GM18873 (cell line): ENCODE results near the gene GATAD2B.
"Not testable (repeated sequence)": the region's sequence is repeated elsewhere in the genome, so short reads cannot be mapped to it uniquely, and the experiment has no call there.

Experiments
- ATAC-seq: cut with Tn5 transposase; IDR thresholded peaks from one replicate; pipeline ENCODE4 v1.9.1; 2021; ENCODE audit warnings: mild to moderate bottlenecking, moderate library complexity, moderate number of reproducible peaks; ENCODE audit not compliant: unreplicated experiment, low FRiP score

The GATAD2B gene

DNA sequence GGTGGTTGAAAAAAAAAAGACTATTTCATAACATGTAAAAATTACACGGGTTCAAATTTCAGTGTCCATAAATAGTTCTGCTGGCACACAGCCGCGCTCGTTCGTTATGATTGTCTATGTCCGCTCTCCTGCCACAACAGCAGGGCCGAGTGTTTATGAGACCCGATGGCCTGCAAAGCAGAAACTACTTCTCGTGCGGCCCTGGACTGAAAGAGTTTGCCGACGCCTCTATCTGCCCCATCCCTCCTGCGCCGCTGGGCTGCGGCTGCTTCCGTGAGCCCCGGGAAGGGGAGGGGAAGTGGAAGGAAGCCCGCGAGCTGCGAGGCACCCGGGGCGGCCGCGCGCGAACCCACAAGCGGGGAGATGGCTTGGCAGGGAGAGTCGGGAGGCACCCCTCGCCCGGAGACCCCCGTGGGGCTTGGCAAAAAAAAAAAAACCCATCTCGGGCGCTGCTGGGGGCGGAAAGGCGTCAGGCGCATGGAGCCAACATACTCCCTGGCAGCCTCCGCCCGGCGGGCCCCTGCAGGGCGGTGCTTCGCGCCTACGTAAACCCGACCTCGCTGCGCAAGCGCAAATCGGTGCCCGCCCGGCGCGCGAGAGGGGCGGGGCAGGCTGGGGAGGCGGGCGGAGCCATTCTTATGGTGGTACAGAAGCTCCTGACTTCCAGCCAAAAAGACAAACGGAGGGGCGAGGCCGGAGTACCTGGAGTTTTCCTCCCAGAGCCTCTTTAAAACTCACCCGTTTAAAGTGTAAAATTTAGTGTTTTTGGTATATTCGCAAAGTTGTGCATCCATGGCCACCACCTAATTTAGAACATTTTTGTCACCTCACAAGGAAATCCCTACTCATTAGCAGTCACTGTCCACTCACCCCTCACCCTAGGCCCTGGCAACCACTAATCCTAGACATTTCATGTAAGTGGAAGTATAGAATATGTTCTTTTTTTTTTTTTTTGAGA is 139.3 kb downstream of the GATAD2B start:
- peak; percentile 66 for ATAC-seq

DNA sequence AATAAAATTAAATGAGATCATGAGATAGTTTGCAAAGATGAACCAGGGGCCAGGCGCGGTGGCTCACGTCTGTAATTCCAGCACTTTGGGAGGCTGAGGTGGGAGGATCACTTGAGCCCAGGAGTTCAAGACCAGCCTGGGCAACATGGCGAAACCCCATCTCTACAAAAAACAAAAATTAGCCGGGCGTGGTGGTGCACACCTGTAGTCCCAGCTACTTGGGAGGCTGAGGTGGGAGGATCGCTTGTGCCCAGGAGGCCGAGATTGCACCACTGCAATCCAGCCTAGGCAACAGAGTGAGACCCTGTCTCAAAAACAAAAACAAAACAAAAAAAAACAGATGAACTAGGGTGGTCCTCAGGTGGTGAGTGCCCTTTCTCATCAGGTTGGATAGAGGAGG is 140.1 kb downstream of the GATAD2B start:
- not testable (repeated sequence) for ATAC-seq

DNA sequence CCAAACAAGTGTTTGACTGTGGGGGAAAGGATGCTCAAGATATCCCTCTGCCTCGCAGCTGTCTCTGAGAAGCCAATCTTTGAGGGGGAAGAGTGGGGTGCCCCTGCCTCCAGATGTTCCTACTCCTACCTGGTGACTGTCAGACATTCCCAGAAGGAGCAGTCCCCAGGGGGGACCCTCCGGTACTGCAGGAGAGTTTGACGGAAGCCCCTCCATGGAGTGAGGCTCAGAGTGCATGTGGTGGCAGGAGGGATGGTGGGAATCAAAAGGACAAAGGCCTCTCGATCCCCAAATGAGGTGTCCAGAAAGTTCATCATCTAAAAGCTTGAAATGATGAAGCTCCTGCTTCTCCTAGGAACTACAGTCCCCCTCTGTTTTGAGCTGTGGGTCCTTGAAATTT is 142.2 kb downstream of the GATAD2B start:
- ATAC-seq = no peak

DNA sequence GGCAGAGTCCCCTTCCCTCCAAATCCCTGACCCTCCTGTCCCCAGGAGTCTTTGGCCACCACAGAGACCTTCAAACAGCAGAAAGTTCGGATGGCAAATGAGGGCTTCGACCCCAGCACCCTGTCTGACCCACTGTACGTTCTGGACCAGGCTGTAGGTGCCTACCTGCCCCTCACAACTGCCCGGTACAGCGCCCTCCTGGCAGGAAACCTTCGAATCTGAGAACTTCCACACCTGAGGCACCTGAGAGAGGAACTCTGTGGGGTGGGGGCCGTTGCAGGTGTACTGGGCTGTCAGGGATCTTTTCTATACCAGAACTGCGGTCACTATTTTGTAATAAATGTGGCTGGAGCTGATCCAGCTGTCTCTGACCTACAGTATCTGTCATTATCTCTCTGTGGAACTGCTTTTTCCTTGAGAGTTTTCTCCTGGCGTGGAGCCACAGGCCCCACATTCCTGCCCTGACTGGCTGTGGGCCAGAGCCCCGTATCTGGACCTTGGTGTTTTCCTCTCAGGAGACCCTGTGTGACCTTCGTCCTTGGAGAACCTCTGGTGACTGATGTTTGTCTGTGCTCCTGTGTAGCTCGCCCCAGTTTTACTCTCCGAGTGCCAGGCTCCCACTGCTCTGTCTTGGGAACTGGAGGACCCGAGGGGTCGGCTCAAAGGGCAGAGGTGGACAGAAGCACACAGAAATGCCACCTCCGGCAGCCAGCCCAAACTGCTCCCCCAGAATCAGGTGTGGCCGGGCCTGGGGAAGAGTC is 142.8 kb downstream of the GATAD2B start:
- no peak for ATAC-seq

DNA sequence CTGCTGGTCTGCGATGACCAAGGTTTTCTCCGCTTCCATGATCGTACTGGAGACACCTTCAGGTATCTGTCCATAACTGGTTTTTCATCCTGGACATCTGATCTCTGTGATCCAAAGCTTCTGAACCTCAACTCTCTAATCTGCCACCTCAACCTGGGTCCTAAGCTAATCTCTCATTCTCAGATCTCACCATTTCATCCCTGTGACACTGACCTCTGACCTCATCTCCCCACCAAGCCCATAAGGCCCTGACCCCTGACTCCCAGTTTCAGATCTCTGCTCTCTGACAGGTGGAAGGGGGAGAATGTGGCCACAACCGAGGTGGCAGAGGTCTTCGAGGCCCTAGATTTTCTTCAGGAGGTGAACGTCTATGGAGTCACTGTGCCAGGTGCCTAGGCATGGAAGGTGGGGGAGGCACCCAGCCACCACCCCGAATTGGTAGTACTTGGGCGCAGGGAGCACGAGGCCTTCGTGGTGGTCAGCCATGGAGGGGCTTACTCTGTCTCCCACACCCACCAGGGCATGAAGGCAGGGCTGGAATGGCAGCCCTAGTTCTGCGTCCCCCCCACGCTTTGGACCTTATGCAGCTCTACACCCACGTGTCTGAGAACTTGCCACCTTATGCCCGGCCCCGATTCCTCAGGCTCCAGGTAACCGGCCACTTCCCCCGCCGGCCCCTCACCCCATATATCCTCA is 143.8 kb downstream of the GATAD2B start:
- no peak for ATAC-seq

DNA sequence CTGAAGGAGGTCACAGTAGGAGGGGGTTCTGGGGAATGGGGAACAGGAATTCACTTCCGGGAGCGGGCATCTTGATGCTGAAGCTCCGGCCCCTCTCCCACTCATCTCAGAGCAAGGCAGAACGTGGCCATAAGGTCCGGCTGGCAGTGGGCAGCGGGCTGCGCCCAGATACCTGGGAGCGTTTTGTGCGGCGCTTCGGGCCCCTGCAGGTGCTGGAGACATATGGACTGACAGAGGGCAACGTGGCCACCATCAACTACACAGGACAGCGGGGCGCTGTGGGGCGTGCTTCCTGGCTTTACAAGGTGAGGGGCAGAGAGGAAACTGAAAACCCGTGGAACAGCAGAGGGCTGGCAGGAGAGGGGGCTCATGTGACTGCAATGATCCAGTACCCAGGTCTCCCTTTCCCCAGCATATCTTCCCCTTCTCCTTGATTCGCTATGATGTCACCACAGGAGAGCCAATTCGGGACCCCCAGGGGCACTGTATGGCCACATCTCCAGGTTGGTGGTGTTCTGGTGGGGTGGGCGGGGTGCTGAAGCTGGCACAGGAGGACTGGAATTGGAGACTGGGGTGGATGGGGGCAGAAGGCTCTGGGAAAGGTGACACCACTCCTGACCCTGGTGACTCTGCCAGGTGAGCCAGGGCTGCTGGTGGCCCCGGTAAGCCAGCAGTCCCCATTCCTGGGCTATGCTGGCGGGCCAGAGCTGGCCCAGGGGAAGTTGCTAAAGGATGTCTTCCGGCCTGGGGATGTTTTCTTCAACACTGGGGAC is 144.5 kb downstream of the GATAD2B start:
- ATAC-seq = no peak

DNA sequence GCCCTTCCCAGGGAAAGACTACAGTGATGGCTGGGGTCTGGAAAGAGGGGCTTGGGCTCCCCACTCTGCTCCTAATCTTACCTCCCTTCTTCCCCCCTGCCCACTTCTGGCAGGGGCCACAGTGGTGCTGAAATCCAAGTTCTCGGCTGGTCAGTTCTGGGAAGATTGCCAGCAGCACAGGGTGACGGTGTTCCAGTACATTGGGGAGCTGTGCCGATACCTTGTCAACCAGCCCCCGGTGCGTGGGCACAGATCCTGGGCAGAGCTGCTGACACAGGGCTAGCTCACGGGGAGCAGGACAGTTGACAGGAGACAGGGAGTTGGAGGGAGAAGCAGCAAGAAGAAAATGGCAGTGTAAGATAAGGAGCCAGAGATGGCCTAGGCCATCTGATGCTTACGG is 145.1 kb downstream of the GATAD2B start:
- ATAC-seq = no peak

DNA sequence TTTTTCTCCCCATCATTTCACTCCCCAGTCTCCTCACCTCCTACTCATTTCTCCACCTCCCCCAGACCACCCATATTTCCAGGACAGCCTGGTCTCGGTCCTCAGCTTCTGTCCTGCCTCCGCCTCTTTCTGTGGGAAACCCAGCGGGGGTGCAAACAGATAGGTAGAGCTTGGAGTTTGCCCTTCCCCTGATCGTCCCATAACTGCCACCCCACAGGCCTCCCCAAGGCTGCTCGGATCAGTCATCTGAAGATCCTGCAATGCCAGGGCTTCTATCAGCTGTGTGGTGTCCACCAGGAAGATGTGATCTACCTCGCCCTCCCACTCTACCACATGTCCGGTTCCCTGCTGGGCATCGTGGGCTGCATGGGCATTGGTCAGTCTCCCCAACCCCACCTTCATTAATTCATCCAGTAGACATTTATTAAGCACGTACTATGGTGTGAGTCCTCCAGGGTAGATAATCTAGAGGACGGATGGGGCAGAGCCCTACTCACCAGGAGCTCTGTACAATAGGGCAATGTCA is 145.9 kb downstream of the GATAD2B start:
- ATAC-seq = no peak

DNA sequence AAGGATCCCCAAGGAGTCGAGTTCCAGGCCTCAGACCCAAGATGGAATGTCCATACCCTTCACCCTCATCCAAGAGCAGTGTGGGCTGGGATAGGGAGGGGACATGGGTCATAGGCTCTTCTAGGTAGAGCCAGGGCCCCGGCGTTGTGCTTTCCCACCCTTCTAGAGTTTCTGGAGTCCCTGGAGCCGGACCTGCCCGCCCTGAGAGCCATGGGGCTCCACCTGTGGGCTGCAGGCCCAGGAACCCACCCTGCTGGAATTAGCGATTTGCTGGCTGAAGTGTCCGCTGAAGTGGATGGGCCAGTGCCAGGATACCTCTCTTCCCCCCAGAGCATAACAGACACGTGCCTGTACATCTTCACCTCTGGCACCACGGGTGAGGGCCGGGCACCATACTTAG is 146.4 kb downstream of the GATAD2B start:
- no peak for ATAC-seq

DNA sequence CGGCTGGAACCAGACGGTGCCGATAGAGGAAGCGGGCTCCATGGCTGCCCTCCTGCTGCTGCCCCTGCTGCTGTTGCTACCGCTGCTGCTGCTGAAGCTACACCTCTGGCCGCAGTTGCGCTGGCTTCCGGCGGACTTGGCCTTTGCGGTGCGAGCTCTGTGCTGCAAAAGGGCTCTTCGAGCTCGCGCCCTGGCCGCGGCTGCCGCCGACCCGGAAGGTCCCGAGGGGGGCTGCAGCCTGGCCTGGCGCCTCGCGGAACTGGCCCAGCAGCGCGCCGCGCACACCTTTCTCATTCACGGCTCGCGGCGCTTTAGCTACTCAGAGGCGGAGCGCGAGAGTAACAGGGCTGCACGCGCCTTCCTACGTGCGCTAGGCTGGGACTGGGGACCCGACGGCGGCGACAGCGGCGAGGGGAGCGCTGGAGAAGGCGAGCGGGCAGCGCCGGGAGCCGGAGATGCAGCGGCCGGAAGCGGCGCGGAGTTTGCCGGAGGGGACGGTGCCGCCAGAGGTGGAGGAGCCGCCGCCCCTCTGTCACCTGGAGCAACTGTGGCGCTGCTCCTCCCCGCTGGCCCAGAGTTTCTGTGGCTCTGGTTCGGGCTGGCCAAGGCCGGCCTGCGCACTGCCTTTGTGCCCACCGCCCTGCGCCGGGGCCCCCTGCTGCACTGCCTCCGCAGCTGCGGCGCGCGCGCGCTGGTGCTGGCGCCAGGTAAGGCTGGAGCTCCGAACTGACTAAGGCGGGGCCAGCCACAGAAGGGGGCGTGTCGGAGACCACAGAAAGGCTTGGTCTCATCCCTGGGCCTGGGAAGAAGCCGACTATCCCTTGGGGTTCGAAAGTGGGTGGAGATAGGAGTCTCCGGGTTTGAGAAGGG is 147.1 kb downstream of the GATAD2B start:
- ATAC-seq = no peak

DNA sequence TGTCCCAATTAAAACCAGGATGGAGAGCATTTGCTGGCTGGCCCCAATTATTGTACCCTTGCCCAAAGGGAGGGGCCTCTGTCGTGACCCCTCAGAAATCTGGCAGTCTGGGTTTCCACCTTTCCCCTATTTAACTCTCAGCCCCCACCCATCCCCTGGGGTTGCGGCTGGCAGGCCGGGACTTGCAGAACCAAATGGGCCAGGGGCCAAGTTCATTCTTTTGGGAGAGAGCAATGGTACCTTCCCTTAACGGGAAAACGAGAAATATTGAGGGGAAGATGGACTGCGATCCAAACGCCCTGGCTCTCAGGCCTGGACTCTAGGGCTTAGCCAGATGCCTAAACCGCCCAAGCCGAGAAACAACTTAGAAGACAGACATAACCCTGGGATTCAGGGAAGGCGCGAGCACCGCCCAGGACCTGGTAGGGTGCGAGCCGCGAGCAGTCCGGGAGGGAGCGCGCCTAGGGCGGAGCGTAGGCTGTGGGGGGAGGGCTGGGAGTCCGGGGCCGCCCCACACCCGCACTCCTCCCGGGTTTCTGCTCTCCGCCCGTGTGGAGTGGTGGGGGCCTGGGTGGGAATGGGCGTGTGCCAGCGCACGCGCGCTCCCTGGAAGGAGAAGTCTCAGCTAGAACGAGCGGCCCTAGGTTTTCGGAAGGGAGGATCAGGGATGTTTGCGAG is 147.9 kb downstream of the GATAD2B start, which contains the start of gene SLC27A3:
TSS of gene SLC27A3 (plus strand) at position 628 of the 678 bp plus-strand sequence. CDS start 91 bp downstream, outside the sequence.
- no peak for ATAC-seq

DNA sequence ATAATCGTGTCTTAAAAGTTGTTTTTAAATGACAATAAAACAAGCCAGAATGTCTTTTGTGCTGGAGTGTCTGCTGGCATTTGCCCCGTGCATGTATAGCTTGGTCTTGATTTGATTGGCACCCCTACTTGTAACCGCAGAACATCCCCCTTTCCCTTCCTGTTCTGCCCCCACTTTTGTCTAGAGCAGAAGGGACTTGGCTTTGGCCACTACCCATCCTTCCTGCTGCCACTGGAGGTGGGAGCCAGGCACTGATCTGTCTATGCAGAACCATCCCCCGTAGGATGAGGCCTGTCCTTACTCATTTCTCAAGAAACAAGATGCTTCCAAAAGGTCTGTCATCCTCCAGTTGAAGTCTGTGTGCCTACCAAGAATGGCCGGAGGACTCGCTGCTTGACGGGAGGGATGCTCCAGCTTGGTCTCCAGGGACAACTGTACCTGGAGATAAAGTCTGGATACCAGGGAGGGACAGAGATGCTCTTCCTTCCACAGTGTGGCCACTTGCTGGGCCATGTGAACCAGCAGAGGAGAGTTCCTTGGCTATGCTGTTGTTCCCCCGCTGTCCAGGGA is 148.7 kb downstream of the GATAD2B start:
- no peak for ATAC-seq

DNA sequence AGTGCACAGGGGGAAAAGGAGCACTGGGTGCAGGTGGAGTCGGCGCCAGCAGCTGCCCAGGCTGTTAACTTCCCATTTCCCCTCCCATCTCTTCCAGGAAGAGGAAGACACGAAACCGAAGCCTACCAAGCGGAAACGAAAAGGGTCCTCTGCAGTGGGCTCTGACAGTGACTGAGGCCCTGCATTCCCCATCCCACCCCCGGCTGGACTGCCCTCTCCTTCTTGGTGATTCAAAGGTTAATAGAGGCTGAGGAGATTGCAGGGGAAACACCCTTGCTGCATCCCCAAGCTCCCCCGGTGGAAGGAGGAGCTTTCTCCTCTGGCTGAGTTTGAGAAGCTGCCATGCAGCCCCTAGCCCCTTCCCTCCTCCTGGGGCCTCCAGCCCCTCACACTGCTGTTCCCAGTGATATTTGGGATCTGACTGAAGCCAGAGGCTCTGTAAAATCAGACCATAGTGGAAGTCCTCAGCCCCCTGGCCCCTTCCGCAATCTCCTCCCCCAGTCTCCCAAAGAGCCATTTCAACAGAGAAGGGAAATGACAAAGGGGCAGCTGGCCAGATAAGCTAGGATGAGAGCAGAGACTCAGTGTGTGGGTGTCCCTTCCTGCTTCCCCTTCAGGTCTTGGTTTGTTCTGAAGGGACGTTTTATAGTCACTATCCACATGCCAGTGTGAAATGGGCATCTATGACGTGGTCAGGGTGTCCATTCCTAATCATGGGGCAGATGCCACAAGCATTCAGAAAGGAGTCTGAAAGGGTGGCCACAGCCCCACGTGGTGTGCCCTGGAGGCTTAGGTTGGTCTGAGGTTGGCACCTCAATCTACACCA is 149.5 kb downstream of the GATAD2B start:
- no peak for ATAC-seq

DNA sequence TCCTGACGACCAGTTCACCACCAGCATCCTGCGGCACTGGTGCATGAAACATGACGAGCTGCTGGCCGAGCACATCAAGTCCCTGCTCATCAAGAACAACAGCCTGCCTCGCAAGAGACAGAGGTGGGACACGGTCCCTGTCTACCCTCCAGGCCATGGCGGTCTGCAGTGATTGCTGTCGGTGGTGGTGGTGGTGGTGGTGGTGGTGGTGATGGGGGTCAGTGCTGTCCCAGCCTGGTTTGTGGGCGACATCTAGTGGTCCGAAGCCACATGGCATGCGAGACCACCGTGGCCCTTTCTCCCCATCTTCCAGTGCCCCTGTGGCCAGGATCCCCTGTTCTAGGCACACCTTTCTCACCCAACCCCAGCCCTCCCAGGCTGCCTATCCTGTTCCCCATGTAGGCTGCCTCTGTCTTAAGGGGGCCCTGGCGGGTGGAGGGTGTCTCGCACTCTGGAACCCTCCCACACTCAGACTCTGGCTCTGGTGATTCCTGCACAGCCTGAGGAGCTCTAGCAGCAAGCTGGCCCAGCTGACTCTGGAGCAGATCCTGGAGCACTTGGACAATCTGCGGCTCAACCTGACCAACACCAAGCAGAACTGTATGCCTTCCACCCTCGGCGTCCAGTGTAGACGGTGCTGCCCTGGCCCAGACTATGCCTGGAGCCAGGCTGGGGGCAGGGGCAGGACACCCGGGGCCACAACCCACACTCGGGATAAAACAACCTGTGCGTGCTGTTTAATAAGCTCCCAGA is 150.8 kb downstream of the GATAD2B start:
- no peak for ATAC-seq

DNA sequence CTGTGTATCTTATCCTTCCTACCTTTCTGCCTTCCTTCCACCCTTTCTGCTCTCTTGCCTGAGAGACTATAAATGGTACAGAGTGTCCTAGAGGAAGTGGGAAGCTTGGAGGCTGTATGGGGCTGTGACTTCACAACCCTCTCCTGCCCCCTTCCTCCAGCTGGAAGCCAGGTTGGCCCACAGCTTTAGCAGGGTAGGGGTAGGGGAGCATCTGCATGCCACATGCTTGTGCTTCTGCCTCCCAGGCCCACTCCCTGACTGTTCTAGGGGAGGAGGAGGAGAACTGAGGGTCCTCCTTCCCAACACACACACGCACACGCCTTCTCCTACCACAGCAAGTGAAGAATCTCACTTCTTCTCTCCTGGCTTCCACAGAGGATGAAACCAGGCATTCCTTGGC is 151.5 kb downstream of the GATAD2B start:
- ATAC-seq = no peak

DNA sequence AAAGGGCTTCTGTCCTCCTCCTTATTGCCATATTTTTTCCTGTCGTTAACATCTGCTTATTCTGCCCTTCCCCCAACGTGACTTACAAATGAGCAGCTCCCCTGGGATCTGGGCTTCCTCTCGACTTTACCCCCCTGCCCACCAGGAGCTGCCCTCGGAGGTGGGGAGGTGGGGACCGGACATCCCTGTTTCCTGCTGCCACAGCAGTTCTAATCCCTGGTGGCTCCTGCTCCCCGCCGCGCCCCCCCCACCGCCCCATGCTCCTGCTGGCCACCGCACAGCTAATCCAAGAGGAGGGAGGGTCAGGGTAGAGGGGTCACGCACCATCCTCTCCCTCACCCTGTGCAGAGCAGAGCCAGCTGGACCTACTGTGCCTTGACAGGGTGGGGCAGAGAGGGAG is 152.0 kb downstream of the GATAD2B start:
- no peak for ATAC-seq
